ENCODE data around the gene OTOF.
A peak's percentile ranks its signal among the peaks of the same experiment; 100 is the strongest.

OTOF gene

DNA sequence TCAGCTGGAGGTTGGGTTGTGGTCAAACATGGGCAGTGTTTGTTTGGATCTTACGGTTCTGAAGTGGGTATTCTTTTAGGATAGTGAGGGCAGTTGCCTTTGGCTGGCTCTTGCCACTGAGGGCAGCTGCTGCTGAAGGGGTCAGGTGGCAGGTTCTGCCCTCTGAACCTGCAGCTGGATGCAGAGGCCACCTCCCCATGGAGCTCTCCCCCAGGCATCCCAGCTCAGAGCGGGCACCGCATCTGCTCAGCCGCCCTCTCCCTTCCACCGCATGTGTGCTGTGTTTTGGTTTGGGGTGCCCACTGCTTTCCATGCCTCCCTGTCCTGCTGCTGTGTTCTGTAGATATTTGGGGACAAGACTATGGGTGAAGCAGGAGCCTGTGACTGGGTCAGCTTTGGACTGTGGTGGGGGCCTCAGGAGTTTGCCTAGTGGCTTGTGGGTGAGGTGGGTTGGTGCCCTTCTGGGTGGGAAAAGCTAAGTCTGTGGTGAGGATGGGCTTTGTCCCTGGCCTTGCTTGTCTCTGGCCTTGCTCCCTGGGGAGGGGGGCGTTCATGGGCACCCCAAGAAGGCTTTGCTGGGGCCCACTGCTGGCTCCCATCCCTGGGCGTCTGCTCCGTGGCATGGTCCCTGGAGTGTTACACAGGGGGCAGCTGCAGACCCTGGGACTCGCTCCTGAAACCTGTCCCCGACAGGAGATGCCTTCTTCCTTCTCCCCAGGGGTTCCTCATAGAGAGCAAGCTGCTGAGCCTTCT lies 28.5 kb downstream of the OTOF start:
- DNase-seq (ENCODE audit: low spot score): peak; percentile 14

DNA sequence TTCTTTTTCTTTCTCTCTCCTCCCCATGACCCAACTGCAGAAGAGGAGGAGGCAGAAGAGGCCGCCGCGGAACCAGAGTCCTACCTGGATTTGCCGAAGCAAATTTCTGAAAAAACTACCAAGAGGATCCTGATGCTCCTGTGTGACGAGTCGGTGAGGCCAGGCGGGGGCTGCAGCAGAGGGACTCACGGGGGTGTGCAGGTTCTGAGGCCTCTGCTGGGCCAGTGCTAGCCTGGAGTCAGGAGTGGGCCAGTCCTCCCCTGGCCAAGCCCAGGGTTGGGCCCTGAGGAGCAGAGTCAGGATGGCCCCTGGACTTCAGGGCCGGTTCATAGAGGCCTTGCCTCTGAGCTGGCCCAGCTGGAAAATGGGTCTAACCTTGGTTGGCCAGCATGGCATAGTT lies 29.3 kb downstream of the OTOF start:
- DNase-seq (ENCODE audit: low spot score): peak; percentile 18

DNA sequence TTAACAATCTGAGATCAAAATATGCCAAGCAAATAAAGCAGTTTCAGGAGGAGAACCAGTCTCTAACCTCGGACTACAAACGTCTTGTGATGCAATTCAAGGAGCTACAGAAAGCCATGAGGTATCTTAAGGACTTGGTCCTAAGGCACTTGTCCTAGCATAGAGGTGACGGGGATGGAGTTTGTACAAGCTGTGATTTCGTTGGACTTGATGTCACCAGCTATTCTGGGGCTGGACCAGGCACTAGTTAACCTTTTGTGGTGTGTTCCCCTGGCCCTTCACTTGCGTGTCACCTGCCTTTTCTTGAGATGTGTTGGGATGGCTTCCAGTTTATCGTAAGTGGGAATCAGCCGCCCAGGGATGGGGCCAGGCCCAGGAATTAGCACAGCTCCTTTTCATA lies 33.7 kb downstream of the OTOF start:
- DNase-seq (ENCODE audit: low spot score): peak; percentile 5

DNA sequence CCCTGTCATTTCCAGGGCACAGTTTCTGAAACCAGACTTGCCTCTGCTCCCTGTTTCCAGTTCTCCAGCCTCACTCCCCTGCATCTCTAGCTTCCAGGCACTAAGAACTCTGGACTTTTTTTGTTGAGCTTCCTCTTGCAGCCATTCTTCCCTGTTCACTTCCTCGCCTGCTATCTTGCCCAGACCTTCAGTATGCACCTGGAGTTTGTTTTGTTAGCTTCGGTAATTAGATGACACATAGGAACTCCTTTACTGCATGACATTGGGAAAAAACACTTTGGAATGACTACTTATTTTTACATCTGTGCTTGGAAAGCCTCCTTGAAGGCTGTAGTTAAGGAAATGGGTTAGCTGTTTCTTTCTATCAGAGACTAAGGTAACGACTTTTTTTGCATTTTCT lies 35.2 kb downstream of the OTOF start:
- DNase-seq (ENCODE audit: low spot score): no peak

DNA sequence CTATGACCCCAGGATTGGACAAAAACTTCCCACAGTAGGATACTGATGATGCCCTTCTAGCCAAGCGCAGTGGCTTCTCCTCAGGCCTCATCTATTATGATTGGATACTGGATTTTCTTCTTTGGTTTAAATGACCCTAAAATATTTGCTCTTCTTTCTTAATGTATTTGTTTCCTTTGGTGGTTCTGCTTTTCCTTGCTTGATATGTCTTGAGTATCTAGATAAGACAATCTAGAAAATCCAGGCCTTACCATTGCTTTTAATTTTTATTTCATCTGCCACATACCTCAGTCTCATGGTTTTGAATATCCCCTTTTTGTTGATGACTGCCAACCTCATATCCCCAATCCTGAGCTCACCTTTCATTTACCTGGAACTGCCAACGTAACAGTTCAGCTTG lies 35.6 kb downstream of the OTOF start:
- no peak for DNase-seq (ENCODE audit: low spot score)

- DNase-seq (ENCODE audit: low spot score): no peak
Measured at GRCh38 chr2:26438926-26439325, 39.0 kb downstream of the OTOF start.

DNA sequence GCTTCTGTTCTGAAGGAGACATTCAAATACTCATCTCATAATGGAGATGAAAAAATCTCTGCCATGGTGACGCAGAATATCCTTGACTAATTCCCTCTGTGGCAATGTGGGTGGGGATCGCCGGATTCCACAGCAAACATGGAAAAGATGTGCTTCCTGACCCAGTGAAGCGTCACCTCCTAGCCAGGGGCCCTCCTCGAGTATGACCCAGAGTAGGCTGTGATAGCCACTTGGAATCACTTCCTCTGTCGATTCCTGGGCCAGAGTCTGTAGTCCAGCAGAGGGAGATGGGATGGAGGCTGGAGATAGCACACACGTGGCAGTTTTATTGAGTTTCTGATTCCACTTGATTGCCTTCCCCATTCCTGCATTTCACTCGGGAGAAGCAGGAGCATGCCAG lies 39.4 kb downstream of the OTOF start:
- peak; percentile 59 for DNase-seq (ENCODE audit: low spot score)

- no peak for DNase-seq (ENCODE audit: low spot score)
Measured at GRCh38 chr2:26435106-26435505, 42.8 kb downstream of the OTOF start.

- DNase-seq (ENCODE audit: low spot score): no peak
Measured at GRCh38 chr2:26432859-26433258, 45.1 kb downstream of the OTOF start.

GRCh38 chr2:26432363-26432762 lies 45.6 kb downstream of the OTOF start:
- no peak for DNase-seq (ENCODE audit: low spot score)

DNA sequence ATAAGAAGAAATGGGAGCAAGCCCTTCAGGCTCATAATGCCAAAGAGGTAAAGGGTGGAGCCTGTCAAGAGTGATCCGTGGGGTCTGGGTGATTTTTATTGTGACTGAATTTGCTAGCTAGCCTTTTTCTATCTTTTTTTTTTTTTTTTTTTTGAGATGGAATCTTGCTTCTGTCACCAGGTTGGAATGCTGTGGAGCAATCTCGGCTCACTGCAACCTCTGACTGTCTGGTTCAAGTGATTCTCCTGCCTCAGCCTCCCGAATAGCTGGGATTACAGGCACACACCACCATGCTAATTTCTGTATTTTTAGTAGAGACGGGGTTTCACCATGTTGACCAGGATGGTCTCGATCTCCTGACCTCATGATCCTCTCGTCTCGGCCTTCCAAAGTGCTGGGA lies 47.1 kb downstream of the OTOF start:
- no peak for DNase-seq (ENCODE audit: low spot score)

GRCh38 chr2:26429779-26430578 lies 47.9 kb downstream of the OTOF start:
- DNase-seq (ENCODE audit: low spot score): no peak

DNA sequence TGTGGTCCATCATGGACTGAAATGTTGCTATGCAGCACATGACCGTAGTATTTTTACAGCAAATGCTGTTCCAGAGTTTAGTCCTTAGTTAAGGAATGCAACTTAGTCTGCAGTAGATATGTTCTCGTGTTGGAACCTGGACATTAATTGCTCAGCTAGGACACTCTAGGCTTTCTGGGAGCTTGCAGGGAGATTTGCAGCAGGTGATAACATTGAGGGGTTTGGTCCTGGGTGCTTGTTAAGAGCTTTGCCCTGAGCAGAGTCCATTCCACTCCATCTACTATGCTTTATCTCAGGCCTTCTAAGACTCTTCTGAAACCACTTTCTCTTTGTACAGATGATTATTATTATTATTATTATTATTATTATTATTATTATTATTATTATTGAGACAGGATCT lies 49.1 kb downstream of the OTOF start:
- DNase-seq (ENCODE audit: low spot score): no peak

DNA sequence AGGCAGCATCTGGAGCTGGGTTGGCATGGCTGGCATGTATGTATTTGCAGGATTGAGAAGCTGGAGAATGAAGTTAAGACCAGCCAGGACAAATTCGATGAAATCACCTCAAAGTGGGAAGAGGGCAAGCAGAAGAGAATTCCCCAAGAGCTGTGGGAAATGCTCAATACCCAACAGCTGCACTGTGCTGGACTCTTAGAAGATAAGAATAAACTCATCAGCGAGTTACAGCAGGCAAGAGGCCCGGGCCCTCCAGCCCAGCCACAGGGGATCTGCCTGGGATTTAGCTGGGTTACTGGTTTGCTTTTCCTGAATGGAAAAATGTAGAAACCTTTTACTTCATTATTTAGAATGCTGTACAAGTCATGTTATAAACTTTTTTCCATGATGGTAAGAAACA lies 53.7 kb downstream of the OTOF start:
- no peak for DNase-seq (ENCODE audit: low spot score)

- no peak for DNase-seq (ENCODE audit: low spot score)
Measured at GRCh38 chr2:26423750-26424149, 54.2 kb downstream of the OTOF start.

DNA sequence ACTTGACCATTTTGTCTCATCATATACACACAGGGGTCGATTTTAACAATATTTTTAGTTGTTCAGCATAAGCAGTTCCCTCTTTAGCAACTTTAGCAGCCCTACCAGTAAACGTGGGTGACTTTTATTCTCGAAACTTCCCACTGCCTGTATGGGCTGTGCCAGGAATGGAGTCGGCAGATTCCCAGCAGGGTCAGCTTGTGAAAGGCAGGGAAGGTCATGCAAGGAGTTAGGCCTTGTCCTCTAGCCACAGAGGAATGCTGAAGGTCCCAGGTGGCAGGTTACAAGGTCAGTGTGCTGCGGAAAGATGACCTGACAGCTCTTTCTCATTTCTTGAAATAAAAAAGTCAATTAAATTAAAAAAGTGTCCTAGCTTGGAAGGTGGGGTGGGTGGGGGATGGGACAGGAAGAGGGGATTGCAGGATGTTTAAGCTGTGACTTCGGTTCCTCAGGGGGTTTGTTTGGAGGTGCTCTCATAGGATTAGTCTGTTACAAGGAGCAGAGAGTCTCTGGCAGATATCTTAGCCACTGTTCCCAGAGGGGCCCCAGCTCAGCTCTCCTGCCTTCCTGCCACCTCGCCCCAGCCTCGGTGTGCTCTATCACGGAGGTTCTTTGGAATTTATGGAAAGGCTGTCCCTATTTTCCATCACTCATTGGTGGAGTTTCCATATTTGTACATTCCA lies 54.8 kb downstream of the OTOF start:
- DNase-seq (ENCODE audit: low spot score): no peak

- no peak for DNase-seq (ENCODE audit: low spot score)
Measured at GRCh38 chr2:26421961-26422360, 56.0 kb downstream of the OTOF start.

GRCh38 chr2:26414311-26414710 lies 63.6 kb downstream of the OTOF start:
- no peak for DNase-seq (ENCODE audit: low spot score)

- no peak for DNase-seq (ENCODE audit: low spot score)
Measured at GRCh38 chr2:26412091-26412673, 65.7 kb downstream of the OTOF start.

DNA sequence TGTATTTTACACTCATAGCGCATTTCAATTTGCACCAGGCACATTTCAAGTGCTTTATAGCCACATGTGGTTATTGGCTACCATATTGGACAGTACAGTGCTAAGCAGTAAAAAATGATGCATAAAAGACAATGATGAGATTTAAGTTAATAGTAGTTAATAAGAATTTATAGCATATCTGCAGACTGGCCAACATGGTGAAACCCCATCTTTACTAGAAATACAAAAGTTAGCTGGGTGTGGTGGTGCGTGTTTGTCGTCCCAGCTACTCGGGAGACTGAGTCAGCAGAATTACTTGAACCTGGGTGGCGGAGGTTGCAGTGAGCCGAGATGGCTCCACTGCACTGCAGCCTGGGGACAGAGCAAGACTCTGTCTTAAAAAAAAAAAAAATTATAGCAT lies 66.5 kb downstream of the OTOF start:
- no peak for DNase-seq (ENCODE audit: low spot score)

DNA sequence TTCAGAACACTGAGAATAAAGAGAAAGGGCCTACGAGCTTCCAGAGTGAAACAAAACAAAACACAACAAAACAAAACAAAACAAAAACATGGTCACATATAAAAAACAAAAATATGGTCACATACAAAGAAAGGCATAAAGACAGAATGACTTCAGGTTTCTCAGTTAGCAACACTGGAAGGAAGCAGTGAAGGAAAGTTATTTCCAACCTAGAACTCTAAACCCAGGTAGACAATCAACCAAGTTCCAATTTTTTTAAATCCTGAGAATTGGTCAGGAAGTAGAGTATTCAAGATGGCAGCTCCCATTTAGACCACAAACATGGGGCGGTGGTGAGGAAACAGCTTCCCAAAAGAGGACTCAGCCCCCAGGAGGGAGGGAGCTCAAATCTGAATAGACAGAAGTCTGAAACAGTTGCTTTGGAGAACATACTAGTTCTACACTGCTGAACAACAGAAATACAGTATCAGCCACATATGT lies 67.1 kb downstream of the OTOF start:
- no peak for DNase-seq (ENCODE audit: low spot score)

DNA sequence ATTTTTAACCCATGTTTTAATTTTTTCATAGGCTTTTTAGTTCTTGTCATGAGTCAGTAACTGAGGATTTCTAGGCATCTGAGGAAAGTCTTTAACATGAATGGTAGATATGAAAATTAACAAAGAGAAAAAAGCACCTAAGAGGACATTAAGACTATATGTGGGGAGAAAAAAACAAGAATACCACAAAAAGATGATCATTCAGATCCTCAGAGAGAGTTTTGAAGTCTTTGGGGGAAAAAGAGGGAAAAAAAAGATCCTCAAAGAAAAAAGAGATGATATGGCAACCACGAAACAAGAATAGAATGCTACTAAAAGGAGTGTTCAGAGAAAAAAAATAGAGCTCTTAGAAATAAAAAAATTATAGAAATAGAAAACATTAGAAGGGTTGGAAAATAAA lies 68.1 kb downstream of the OTOF start:
- DNase-seq (ENCODE audit: low spot score): no peak

GRCh38 chr2:26407526-26407925 lies 70.4 kb downstream of the OTOF start:
- DNase-seq (ENCODE audit: low spot score): no peak

Measured in D341Med (cell line).